MM.1S (cell line): ENCODE measurements around the gene MYRIP.

Source experiments
- EZH2 ChIP-seq: fragments of 300-600 bp; sonication (generic); optimal IDR thresholded peaks from 2 replicates; pipeline ENCODE3; 2017; ENCODE audit warnings: low read depth, mild to moderate bottlenecking, antibody characterized with exemption, low read length, mixed read lengths
- EZH2phosphoT487 ChIP-seq: fragments of 300-600 bp; sonication (generic); IDR thresholded peaks from 2 replicates; pipeline ENCODE4 v1.6.1; 2018; ENCODE audit warnings: antibody characterized with exemption, low read length
- TF ChIP-seq, protein P1 (sequence below): fragments of 300-600 bp; sonication (generic); IDR thresholded peaks from 2 replicates; pipeline ENCODE4 v1.5.1; 2016; ENCODE audit warnings: antibody characterized with exemption, low read length, mixed read lengths

DNA sequence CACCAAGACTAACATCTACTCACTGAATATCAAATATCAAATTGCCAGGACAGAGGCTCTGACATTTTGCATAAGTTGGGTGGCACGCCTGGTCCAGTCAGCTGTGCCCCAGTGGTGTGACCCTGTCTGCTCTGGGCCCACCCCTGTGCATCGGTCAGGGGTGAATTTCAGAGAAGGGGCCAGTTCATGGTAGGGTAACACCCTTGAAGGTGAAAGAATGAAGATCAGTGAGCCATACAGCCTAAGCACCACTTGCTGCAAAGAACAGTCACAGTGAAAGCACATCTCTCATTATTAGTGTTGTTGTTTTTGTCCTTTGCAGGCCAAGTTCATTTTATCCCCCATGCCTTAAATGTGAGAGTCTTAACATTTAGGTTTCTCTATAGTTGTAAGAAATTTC lies 86.8 kb downstream of the MYRIP start:
- TF ChIP-seq, protein P1, sequence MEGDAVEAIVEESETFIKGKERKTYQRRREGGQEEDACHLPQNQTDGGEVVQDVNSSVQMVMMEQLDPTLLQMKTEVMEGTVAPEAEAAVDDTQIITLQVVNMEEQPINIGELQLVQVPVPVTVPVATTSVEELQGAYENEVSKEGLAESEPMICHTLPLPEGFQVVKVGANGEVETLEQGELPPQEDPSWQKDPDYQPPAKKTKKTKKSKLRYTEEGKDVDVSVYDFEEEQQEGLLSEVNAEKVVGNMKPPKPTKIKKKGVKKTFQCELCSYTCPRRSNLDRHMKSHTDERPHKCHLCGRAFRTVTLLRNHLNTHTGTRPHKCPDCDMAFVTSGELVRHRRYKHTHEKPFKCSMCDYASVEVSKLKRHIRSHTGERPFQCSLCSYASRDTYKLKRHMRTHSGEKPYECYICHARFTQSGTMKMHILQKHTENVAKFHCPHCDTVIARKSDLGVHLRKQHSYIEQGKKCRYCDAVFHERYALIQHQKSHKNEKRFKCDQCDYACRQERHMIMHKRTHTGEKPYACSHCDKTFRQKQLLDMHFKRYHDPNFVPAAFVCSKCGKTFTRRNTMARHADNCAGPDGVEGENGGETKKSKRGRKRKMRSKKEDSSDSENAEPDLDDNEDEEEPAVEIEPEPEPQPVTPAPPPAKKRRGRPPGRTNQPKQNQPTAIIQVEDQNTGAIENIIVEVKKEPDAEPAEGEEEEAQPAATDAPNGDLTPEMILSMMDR, result no peak
- TF ChIP-seq EZH2 (no peak), EZH2phosphoT487 (no peak)
